Measurements from ENCODE around the gene LDHB. TPM values are rescaled to one million over a fixed set of nuclear protein-coding genes. Genes with fewer than 3 reads are reported as not detected.

The LDHB gene
- total RNA-seq, 1 experiment from 2014 or later, result 1,454 TPM

DNA sequence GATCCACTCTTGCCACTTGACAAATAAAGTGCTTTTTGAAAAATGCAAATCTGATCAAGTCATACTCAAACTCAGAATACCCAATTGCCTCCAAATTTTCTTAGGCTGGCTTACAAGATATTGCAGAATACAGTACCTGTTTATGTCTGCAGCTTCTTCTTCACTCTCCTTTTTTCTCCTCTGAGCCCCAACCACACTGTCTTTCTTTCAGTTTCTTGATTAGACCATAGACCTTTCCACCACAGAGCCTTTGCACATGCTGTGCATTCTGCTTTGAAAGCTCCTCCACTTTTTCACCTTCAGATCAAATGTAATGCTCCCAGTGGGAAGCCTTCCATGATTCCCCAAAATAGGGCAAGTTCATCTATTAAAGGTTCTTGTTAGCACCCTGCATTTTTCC is 39.1 kb downstream of the LDHB start:
- intact Hi-C loops (cut with micrococcal nuclease), result no loop called here
- RAD21 ChIA-PET (ENCODE audit: low non-redundant PET in 1 of 2, low total read pairs in 2 of 2, uncharacterized antibody in 2 of 2, unreplicated experiment in 2 of 2), result no interaction called here

DNA sequence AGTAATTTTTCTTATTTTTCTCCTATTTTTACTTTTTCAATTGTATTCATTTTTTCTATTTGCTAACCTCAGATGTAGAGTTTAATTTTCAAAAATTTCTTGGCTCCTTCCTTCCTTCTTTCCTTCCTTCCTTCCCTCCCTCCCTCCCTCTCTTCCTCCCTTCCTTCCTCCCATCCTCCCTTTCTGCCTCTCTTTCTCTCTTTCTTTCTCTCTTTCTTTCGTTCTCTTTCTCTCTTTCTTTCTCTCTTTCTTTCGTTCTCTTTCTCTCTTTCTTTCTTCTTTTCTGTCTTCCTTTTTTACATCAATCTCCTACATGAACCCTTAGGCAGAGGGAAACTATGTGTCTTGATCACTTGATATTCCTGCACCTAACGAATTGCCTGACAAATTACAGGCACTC is 40.6 kb downstream of the LDHB start:
- Histone ChIP-seq H3K4me2 (ENCODE audit: low read length) (no peak overlapping the region), H3K9me3 (ENCODE audit: control insufficient read depth in 1 of 2, insufficient read depth in 1 of 2, low read depth in 1 of 2, low read length in 2 of 2) (no peaks in the 10 kb centered on the region), H3K4me3 (replicated peaks in 1 of 2; ENCODE audit: low read depth in 1 of 2, low read length in 2 of 2) (no peak overlapping the region), H3K79me2 (ENCODE audit: insufficient read depth, low read length) (no peaks in the 10 kb centered on the region), H3K27me3 (ENCODE audit: insufficient read depth, low read length) (no peaks in the 10 kb centered on the region), H3K9ac (ENCODE audit: low read length) (no peak overlapping the region), H3K27ac (ENCODE audit: low read depth, low read length) (no peak overlapping the region), H3K9me2 (ENCODE audit: insufficient read depth) (no peaks in the 10 kb centered on the region), H3K36me3 (ENCODE audit: control insufficient read depth in 1 of 2, insufficient read depth in 2 of 2, low read length in 2 of 2) (no peaks in the 10 kb centered on the region), H3K4me1 (ENCODE audit: control insufficient read depth in 1 of 2, insufficient read depth in 2 of 2, low read length in 2 of 2) (no peaks in the 10 kb centered on the region), H2AFZ (ENCODE audit: low read depth, low read length, poor library complexity, severe bottlenecking) (no peak overlapping the region), H4K20me1 (ENCODE audit: insufficient read depth) (no peaks in the 10 kb centered on the region)
- no TSS peak for BruUV-seq (replicated peaks)
- CTCF ChIA-PET, result no interaction called here
- intact Hi-C loops (cut with micrococcal nuclease), result no loop called here
- ATAC-seq, result no peak
- no peak for DNase-seq (ENCODE audit: low read depth, low spot score)
- RAD21 ChIA-PET (ENCODE audit: low non-redundant PET in 1 of 2, low total read pairs in 2 of 2, uncharacterized antibody in 2 of 2, unreplicated experiment in 2 of 2), result no interaction called here
- POLR2A ChIA-PET, result no interaction called here
- TF ChIP-seq, protein P1, sequence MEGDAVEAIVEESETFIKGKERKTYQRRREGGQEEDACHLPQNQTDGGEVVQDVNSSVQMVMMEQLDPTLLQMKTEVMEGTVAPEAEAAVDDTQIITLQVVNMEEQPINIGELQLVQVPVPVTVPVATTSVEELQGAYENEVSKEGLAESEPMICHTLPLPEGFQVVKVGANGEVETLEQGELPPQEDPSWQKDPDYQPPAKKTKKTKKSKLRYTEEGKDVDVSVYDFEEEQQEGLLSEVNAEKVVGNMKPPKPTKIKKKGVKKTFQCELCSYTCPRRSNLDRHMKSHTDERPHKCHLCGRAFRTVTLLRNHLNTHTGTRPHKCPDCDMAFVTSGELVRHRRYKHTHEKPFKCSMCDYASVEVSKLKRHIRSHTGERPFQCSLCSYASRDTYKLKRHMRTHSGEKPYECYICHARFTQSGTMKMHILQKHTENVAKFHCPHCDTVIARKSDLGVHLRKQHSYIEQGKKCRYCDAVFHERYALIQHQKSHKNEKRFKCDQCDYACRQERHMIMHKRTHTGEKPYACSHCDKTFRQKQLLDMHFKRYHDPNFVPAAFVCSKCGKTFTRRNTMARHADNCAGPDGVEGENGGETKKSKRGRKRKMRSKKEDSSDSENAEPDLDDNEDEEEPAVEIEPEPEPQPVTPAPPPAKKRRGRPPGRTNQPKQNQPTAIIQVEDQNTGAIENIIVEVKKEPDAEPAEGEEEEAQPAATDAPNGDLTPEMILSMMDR (IDR thresholded peaks at IDR 0.05 in 2 of 3, conservative IDR thresholded peaks at IDR 0.05 in 1 of 3; ENCODE audit: borderline replicate concordance in 1 of 3, insufficient read depth in 1 of 3, low read depth in 2 of 3, low read length in 2 of 3), result no peak
- TF ChIP-seq, protein P2, sequence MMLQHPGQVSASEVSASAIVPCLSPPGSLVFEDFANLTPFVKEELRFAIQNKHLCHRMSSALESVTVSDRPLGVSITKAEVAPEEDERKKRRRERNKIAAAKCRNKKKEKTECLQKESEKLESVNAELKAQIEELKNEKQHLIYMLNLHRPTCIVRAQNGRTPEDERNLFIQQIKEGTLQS (IDR thresholded peaks at IDR 0.05), result no peak
- no peak for TF ChIP-seq FOSL1 (IDR thresholded peaks at IDR 0.05; ENCODE audit: low read depth)
- no peak for TF ChIP-seq EZH2phosphoT487 (IDR thresholded peaks at IDR 0.05; ENCODE audit: borderline replicate concordance)
- no peak for TF ChIP-seq ZNF274 (IDR thresholded peaks at IDR 0.05; ENCODE audit: low read depth, low read length)
- no peak for TF ChIP-seq ELF1 (IDR thresholded peaks at IDR 0.05; ENCODE audit: borderline replicate concordance, low read depth)
- no peak for TF ChIP-seq YY1 (IDR thresholded peaks at IDR 0.05; ENCODE audit: extremely low read depth, insufficient replicate concordance, low read depth, low read length)
- TF ChIP-seq SP1 (IDR thresholded peaks at IDR 0.05; ENCODE audit: low read depth), result no peak
- no peak for TF ChIP-seq EZH2 (IDR thresholded peaks at IDR 0.05)
- TF ChIP-seq SRF (IDR thresholded peaks at IDR 0.05; ENCODE audit: low read depth), result no peak
- no peak for TF ChIP-seq SIN3A (IDR thresholded peaks at IDR 0.05; ENCODE audit: low read depth)
- TF ChIP-seq, protein P3, sequence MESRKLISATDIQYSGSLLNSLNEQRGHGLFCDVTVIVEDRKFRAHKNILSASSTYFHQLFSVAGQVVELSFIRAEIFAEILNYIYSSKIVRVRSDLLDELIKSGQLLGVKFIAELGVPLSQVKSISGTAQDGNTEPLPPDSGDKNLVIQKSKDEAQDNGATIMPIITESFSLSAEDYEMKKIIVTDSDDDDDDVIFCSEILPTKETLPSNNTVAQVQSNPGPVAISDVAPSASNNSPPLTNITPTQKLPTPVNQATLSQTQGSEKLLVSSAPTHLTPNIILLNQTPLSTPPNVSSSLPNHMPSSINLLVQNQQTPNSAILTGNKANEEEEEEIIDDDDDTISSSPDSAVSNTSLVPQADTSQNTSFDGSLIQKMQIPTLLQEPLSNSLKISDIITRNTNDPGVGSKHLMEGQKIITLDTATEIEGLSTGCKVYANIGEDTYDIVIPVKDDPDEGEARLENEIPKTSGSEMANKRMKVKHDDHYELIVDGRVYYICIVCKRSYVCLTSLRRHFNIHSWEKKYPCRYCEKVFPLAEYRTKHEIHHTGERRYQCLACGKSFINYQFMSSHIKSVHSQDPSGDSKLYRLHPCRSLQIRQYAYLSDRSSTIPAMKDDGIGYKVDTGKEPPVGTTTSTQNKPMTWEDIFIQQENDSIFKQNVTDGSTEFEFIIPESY (IDR thresholded peaks at IDR 0.05; ENCODE audit: extremely low read depth, insufficient replicate concordance, low read length), result no peak
- no peak for TF ChIP-seq POLR2A (IDR thresholded peaks at IDR 0.05; ENCODE audit: borderline replicate concordance, extremely low read depth, insufficient read depth, insufficient read length)
- TF ChIP-seq JUND (IDR thresholded peaks at IDR 0.05), result no peak
- TF ChIP-seq RAD21 (IDR thresholded peaks at IDR 0.05; ENCODE audit: low read depth), result no peak
- TF ChIP-seq, protein P4, sequence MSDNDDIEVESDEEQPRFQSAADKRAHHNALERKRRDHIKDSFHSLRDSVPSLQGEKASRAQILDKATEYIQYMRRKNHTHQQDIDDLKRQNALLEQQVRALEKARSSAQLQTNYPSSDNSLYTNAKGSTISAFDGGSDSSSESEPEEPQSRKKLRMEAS (IDR thresholded peaks at IDR 0.05), result no peak
- no peak for TF ChIP-seq POLR2AphosphoS5 (IDR thresholded peaks at IDR 0.05; ENCODE audit: low read depth, low read length)

More for the DNA sequence above, 39.1 kb downstream of the LDHB start:
- H3K27ac ChIP-seq (ENCODE audit: low read depth, low read length), result no peak overlapping the region
- BruUV-seq (replicated peaks), result no TSS peak
- no peaks in the 10 kb centered on the region for H3K4me1 ChIP-seq (ENCODE audit: control insufficient read depth in 1 of 2, insufficient read depth in 2 of 2, low read length in 2 of 2)
- H3K36me3 ChIP-seq (ENCODE audit: control insufficient read depth in 1 of 2, insufficient read depth in 2 of 2, low read length in 2 of 2), result no peaks in the 10 kb centered on the region
- H3K4me3 ChIP-seq (replicated peaks in 1 of 2; ENCODE audit: low read depth in 1 of 2, low read length in 2 of 2), result no peak overlapping the region
- ChIA-PET CTCF (no interaction called here), POLR2A (no interaction called here)
- ATAC-seq (no peak), DNase-seq (ENCODE audit: low read depth, low spot score) (no peak)
- H3K4me2 ChIP-seq (ENCODE audit: low read length), result no peak overlapping the region
- H3K9ac ChIP-seq (ENCODE audit: low read length), result no peak overlapping the region
- H3K9me2 ChIP-seq (ENCODE audit: insufficient read depth), result no peaks in the 10 kb centered on the region
- no peaks in the 10 kb centered on the region for H4K20me1 ChIP-seq (ENCODE audit: insufficient read depth)
- TF ChIP-seq EGR1 (IDR thresholded peaks at IDR 0.05; ENCODE audit: low read depth) (no peak), TCF7L2 (IDR thresholded peaks at IDR 0.05; ENCODE audit: borderline replicate concordance, extremely low read depth, insufficient read depth, insufficient read length) (no peak), ELF1 (IDR thresholded peaks at IDR 0.05; ENCODE audit: borderline replicate concordance, low read depth) (no peak), ZNF274 (IDR thresholded peaks at IDR 0.05; ENCODE audit: low read depth, low read length) (no peak), CBX3 (IDR thresholded peaks at IDR 0.05; ENCODE audit: low read depth) (no peak), EZH2 (IDR thresholded peaks at IDR 0.05) (no peak), FOSL1 (IDR thresholded peaks at IDR 0.05; ENCODE audit: low read depth) (no peak)
- no peaks in the 10 kb centered on the region for H3K27me3 ChIP-seq (ENCODE audit: insufficient read depth, low read length)
- H3K79me2 ChIP-seq (ENCODE audit: insufficient read depth, low read length), result no peaks in the 10 kb centered on the region
- no peak overlapping the region for H2AFZ ChIP-seq (ENCODE audit: low read depth, low read length, poor library complexity, severe bottlenecking)
- H3K9me3 ChIP-seq (ENCODE audit: control insufficient read depth in 1 of 2, insufficient read depth in 1 of 2, low read depth in 1 of 2, low read length in 2 of 2), result no peaks in the 10 kb centered on the region

Data from HCT116 (cell line).